H1 (cell line): Measurements from ENCODE around the gene ALG14. TPM values are rescaled to one million over a fixed set of nuclear protein-coding genes. Genes with fewer than 3 reads are reported as not detected.

ENCODE experiments used
- JUND ChIP-seq: IDR thresholded peaks from 2 replicates; pipeline ENCODE4 v1.6.1; 2011; ENCODE audit warnings: mild to moderate bottlenecking, improper control_type of control experiment, low read length
- ZNF274 ChIP-seq: IDR thresholded peaks from 2 replicates; pipeline ENCODE4 v1.7.0; 2012; ENCODE audit warnings: low read length, borderline replicate concordance; ENCODE audit errors: extremely low read depth
- polyA plus RNA-seq, 7 experiments: library from polyadenylated mRNA; depleted of rRNA in 3 of 7; stranded (reverse) in 5 of 7; unstranded in 2 of 7; fragments of >200 nt in 5 of 7; fragments of 200-250 nt in 2 of 7; gene quantifications; 1 replicate in 5 of 7; 2 replicates in 1 of 7; 4 replicates in 1 of 7; pipeline versions ENCODE4 v1.2.1 to v1.2.3, GENCODE V29; 2011 to 2013; ENCODE audit warnings: missing spikeins in 2 of 7, mixed read lengths in 2 of 7
- total RNA-seq: library from RNA; stranded (reverse); fragmentation: NEBNext Ultra II Directional; extraction: Animal tissue kit (Norgen Biotek cat#: 25700); gene quantifications from 2 replicates; pipeline ENCODE4 v1.2.1, GENCODE V29; 2021

The ALG14 gene
- total and polyA plus RNA-seq, 2 of the 8 experiments (the other 6 are each of a cell fraction or from before 2014, with no cell fraction given), result 0.95 to 1.3 TPM

DNA sequence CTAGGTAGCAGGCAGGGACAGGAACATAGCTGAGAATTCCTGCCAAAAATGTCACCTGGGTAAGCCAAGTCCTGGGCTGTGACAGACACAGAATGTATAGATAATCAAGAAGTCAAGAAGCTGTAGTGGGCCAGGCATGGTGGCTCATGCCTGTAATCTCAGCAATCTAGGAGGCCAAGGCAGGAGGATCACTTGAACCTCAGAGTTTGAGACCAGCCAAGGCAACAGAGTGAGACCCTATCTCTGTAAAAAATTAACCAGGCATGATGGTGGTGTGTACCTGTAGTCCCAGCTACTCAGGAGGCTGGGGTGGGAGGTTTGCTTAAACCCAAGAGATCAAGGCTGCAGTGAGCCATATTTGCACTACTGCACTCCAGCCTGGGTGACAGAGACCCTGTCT, 3.3 kb upstream of the ALG14 start (continued):
- TF ChIP-seq ZNF274 (no peak), JUND (no peak)
- TF ChIP-seq, all 59 proteins: peak for 0
